ENCODE measurements around the gene PRDM16. TPM values are rescaled to one million over a fixed set of nuclear protein-coding genes. Genes with fewer than 3 reads are reported as not detected.

PRDM16 gene
- total and polyA plus RNA-seq, 2 of the 13 experiments (the other 11 are each of a cell fraction or from before 2014, with no cell fraction given): 0.15 to 0.81 TPM

DNA sequence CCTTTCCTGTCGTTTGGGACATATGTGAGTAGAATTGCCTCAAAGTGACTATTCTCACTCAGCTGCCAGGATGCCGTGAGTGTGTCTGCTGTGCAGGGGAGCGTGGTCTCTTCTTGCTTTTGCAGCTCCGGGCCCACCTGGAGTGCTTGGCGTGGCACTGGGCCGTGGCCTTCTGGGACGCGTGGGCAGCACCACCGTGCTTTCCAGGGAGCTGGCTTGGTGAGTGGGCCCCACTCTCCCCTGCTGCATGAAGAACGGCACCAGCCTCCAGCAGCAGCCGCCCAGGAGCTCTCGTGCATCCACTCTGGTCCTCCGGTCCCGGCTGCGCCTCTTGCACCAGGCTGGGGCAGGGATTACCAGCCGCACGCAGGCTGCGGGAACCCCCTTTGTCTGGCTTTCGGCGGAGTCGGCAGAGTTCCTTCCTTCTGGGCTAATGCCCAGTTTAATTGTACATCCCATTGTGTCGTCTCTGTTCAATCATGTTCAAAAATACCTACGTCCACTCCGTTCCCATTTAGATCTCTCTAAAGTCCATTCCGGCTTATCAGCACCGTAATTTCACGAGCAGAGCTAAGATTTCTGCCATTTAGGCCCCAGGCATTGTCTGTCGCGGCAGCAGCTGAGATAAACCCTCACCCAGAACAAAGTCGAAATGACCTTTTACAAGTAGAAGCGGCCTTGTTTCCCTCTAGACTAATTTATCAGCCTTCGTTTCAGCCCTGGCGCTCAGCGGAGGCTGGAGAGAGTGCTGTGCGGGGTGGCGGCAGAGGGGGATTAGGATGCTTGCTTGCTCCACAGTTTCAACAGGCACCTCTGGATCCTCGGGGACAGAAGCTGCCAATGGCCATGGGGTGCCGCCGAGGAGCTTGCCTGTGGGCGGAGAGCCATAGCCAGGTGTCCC lies 129.6 kb downstream of the PRDM16 start:
- CTCF ChIA-PET (ENCODE audit: low intra/inter-chr PET ratio, low total read pairs): no interaction called here
- intact Hi-C loops (cut with micrococcal nuclease; ENCODE audit: unreplicated experiment) (no loop called here), in situ Hi-C loops (cut with HindIII; ENCODE audit: extremely low pct_ligation_motif_present, low pct_unique_long_range_greater_than_20kb) (no loop called here)
- Histone ChIP-seq H3K27ac (ENCODE audit: extremely low read length, insufficient read depth, low read length) (no peak overlapping the region), H3K27me3 (ENCODE audit: control insufficient read depth in 1 of 2, insufficient read depth in 2 of 2, low read length in 2 of 2) (peaks cover 0 to 11% of the 10 kb centered on the region in 2 experiments; a peak in 3 of 5 replicates), H3K36me3 (replicated peaks in 1 of 2; ENCODE audit: control insufficient read depth in 1 of 2, insufficient read depth in 2 of 2, low read length in 2 of 2) (no peaks in the 10 kb centered on the region), H3K4me2 (ENCODE audit: low read depth, low read length) (peak overlapping the region; percentile 26; the same call in 1 of the 2 replicates), H3K4me1 (ENCODE audit: insufficient read depth, low read length) (peaks cover 22% of the 10 kb centered on the region), H2AFZ (ENCODE audit: low read length) (no peak overlapping the region), H3K9me3 (ENCODE audit: low read length) (no peaks in the 10 kb centered on the region), H3K79me2 (ENCODE audit: insufficient read depth, low read length) (no peaks in the 10 kb centered on the region), H3K9ac (ENCODE audit: insufficient read depth, low read depth, low read length) (no peak overlapping the region), H4K20me1 (ENCODE audit: insufficient read depth, low read length) (no peaks in the 10 kb centered on the region), H3K4me3 (replicated peaks in 1 of 3; ENCODE audit: insufficient read depth in 1 of 3, low read depth in 2 of 3, low read length in 3 of 3) (no peak overlapping the region)
- FAIRE-seq (no peak), ATAC-seq (no peak), DNase-seq (ENCODE audit: low spot score) (no peak)
- POLR2A ChIA-PET: interaction anchor here (1.0 to 1.7 kb wide), 2 partner anchors 24 to 52 kb away, joined by 6 read pairs; no protein-coding TSS in a partner anchor
- WGBS (ENCODE audit: low lambda C conversion rate): 86% methylated on average over 24 of the region's 40 CpGs
- TF ChIP-seq THYN1 (CRISPR knock-in tag; IDR thresholded peaks at IDR 0.05; ENCODE audit: borderline replicate concordance, low read depth) (no peak), BHLHE40 (IDR thresholded peaks at IDR 0.05; ENCODE audit: low read length) (no peak), KLF6 (CRISPR knock-in tag; IDR thresholded peaks at IDR 0.05) (no peak), MED8 (CRISPR knock-in tag; IDR thresholded peaks at IDR 0.05; ENCODE audit: insufficient replicate concordance) (no peak), SIN3B (IDR thresholded peaks at IDR 0.05; ENCODE audit: low read length) (no peak), ZFP62 (CRISPR knock-in tag; IDR thresholded peaks at IDR 0.05) (no peak), ZFX (CRISPR knock-in tag; IDR thresholded peaks at IDR 0.05; ENCODE audit: low read depth) (no peak), NR2F1 (CRISPR knock-in tag; IDR thresholded peaks at IDR 0.05) (no peak), ARID2 (CRISPR knock-in tag; IDR thresholded peaks at IDR 0.05; ENCODE audit: borderline replicate concordance) (no peak)
- BruUV-seq (replicated peaks): no TSS peak
